Heart right ventricle (tissue), 16 donors: ENCODE data around the gene CYREN. TPM values are rescaled to one million over a fixed set of nuclear protein-coding genes. Genes with fewer than 3 reads are reported as not detected.

Source experiments
- ATAC-seq, 8 donors: fragments of 200-7000 bp; cut with Tn5 transposase; one replicate each; pipeline ENCODE4 v1.9.1; 2020; ENCODE audit warnings: mild to moderate bottlenecking in 8 of 8, moderate library complexity in 8 of 8, moderate number of reproducible peaks in 1 of 8
- DNase-seq, 2 donors: peaks; one replicate each; pipeline ENCODE4 v3.0.0-alpha.2; 2020
- H3K27ac ChIP-seq, 10 donors: fragments of 200-600 bp; sonication (generic) in 2 of 10; one replicate each; pipeline versions ENCODE4 v1.5.0 to v1.8.0; 2020 to 2022; ENCODE audit warnings: mild to moderate bottlenecking in 3 of 10
- H3K27me3 ChIP-seq, 7 donors: fragments of 200-600 bp; one replicate each; pipeline ENCODE4 v1.8.0; 2021 to 2022; ENCODE audit warnings: mild to moderate bottlenecking in 2 of 7
- H3K36me3 ChIP-seq, 9 donors: fragments of 200-600 bp; sonication (generic) in 1 of 9; one replicate each; pipeline versions ENCODE4 v1.5.0 to v1.8.0; 2020 to 2022; ENCODE audit warnings: mild to moderate bottlenecking in 2 of 9
- H3K4me1 ChIP-seq, 9 donors: fragments of 200-600 bp; sonication (generic) in 1 of 9; one replicate each; pipeline versions ENCODE4 v1.5.0 to v1.8.0; 2020 to 2022; ENCODE audit warnings: mild to moderate bottlenecking in 4 of 9
- H3K4me3 ChIP-seq, 10 donors: fragments of 200-600 bp; sonication (generic) in 2 of 10; one replicate each; pipeline versions ENCODE4 v1.5.0 to v1.8.0; 2020 to 2022; ENCODE audit warnings: mild to moderate bottlenecking in 7 of 10, moderate library complexity in 2 of 10
- H3K9me3 ChIP-seq, 11 donors: fragments of 200-600 bp in 10 of 11; sonication (generic) in 2 of 11; one replicate each; pipeline versions ENCODE4 v1.5.0 to v1.8.0; 2013 to 2022; ENCODE audit warnings: mild to moderate bottlenecking in 2 of 11, control low read depth in 1 of 11, moderate library complexity in 1 of 11
- CTCF ChIP-seq, 9 donors: fragments of 200-600 bp; sonication (generic) in 2 of 9; IDR thresholded peaks; one replicate each; pipeline versions ENCODE4 v1.5.0 to v1.8.0; 2021 to 2022; ENCODE audit warnings: antibody characterized with exemption in 9 of 9, mild to moderate bottlenecking in 5 of 9, moderate library complexity in 1 of 9
- WGBS, 2 donors: extraction: QIAGEN DNeasy Blood & Tissue Kit; methylation state at CpG; one replicate each; pipeline ENCODE4 v1.1.7; 2013; ENCODE audit warnings: inconsistent platforms in 1 of 2; 5-methylcytosine and 5-hydroxymethylcytosine counted together
- intact Hi-C, 10 donors: fragments of 100-400 bp; cut with DNase I; formaldehyde crosslinking; loops; one replicate each; pipeline versions ENCODE4 v1.11.1 to v1.14.2; 2022
- polyA plus RNA-seq, 2 donors: library from polyadenylated mRNA; stranded (reverse); fragments of 200-250 nt; gene quantifications; one replicate each; pipeline ENCODE4 v1.2.3, GENCODE V29; 2013
- total RNA-seq, 10 donors: library from RNA; stranded (reverse); fragmentation: NEBNext Ultra II Directional in 3 of 10; extraction: Animal tissue kit (Norgen Biotek cat#: 25700) in 3 of 10; gene quantifications; one replicate each; pipeline versions ENCODE4 v1.2.1 to v1.2.4, GENCODE V29; 2021 to 2023
- donor health status: Arrhythmogenic right ventricular cardiomyopathy.
- donor health status: ischemic (EF 13 %, LVEDD 7.1; RV severe dilation, severe dysfunction).
- donor health status: healthy with polysubstance abuse.
- donor health status: DM: no; HTN: yes; CAD: no.
- donor health status: DM: no; HTN: no; CAD: no.
- donor health status: ischemic (EF 25% LVEDD 6.9; RV normal size, moderate dysfunction).
- donor health status: ischemic (EF 25% LVEDD 5.7; RV mildly dilated, moderate dysfunction).
- donor health status: healthy.
- donor health status: DM: yes; HTN: yes; CAD: no.
- donor health status: Ischemic cardiomyopathy.
- donor health status: ischemic (EF 35%, LVEDD 5.7; RV mildly dilated, moderate dysfunction).
- donor health status: nonischemic (EF 11% LVEDD 7.7; RV severe dilation, severe dysfunction).
- donor health status: DM: yes; HTN: yes; CAD: no.
- donor health status: PGD.
- donor health status: ischemic (EF 29% LVEDD 5.4; RV normal size, mild dysfunction).
- donor health status: nonischemic (EF 23%, LVEDD 6.1; RV moderate dilation, normal function).

The CYREN gene
- total and polyA plus RNA-seq, 12 donors: 16.0 to 33.3 (median 22.6) TPM

- Histone ChIP-seq H3K27ac (no peak overlapping the region), H3K27me3 (no peaks in the 10 kb centered on the region), H3K4me1 (peaks cover 0 to 33% (median 11%) of the 10 kb centered on the region in 9 donors), H3K9me3 (no peaks in the 10 kb centered on the region), H3K36me3 (peaks cover 0 to 64% (median 19%) of the 10 kb centered on the region in 9 donors), H3K4me3 (no peak overlapping the region)
- no peak for DNase-seq
- no peak for ATAC-seq
- intact Hi-C loops: no loop called here
- TF ChIP-seq CTCF (IDR thresholded peaks at IDR 0.05): no peak
- 90 to 93% methylated on average over 7 of the region's 7 CpGs for WGBS, 2 donors
Observed at GRCh38 chr7:135206941-135207391, 36.5 kb upstream of the CYREN start.

GRCh38 chr7:135205850-135206249, 35.3 kb upstream of the CYREN start:
- Histone ChIP-seq H3K9me3 (no peaks in the 10 kb centered on the region), H3K36me3 (peaks cover 0 to 75% (median 19%) of the 10 kb centered on the region in 9 donors), H3K4me1 (peaks cover 0 to 33% (median 14%) of the 10 kb centered on the region in 9 donors), H3K4me3 (no peak overlapping the region), H3K27ac (no peak overlapping the region), H3K27me3 (no peaks in the 10 kb centered on the region)
- 96 to 98% methylated on average over 8 of the region's 8 CpGs for WGBS, 2 donors
- intact Hi-C loops: no loop called here
- no peak for TF ChIP-seq CTCF (IDR thresholded peaks at IDR 0.05)
- ATAC-seq: no peak
- DNase-seq: no peak

GRCh38 chr7:135204876-135205275, 34.4 kb upstream of the CYREN start:
- Histone ChIP-seq H3K4me1 (peaks cover 0 to 29% (median 10%) of the 10 kb centered on the region in 9 donors), H3K36me3 (peaks cover 0 to 85% (median 19%) of the 10 kb centered on the region in 9 donors)
- no peak for ATAC-seq

GRCh38 chr7:135204341-135204749, 33.8 kb upstream of the CYREN start:
- WGBS, 2 donors: 77 to 80% methylated on average over 6 of the region's 6 CpGs
- H3K9me3 ChIP-seq: no peaks in the 10 kb centered on the region
- no peak overlapping the region for H3K4me3 ChIP-seq
- intact Hi-C loops: no loop called here
- ATAC-seq (peak in 3 of 8 donors; percentile 10 to 37 (median 14)), DNase-seq (no peak)
- no peaks in the 10 kb centered on the region for H3K27me3 ChIP-seq
- H3K27ac ChIP-seq: no peak overlapping the region
- H3K36me3 ChIP-seq: peaks cover 0 to 90% (median 19%) of the 10 kb centered on the region in 9 donors
- no peak for TF ChIP-seq CTCF (IDR thresholded peaks at IDR 0.05)
- H3K4me1 ChIP-seq: peaks cover 0 to 27% (median 7%) of the 10 kb centered on the region in 9 donors

More at GRCh38 chr7:135204876-135205275, 34.4 kb upstream of the CYREN start:
- intact Hi-C loops: no loop called here
- 91% methylated on average over 5 of the region's 5 CpGs for WGBS, 2 donors
- Histone ChIP-seq H3K27me3 (no peaks in the 10 kb centered on the region), H3K9me3 (no peaks in the 10 kb centered on the region), H3K4me3 (no peak overlapping the region), H3K27ac (no peak overlapping the region)
- TF ChIP-seq CTCF (IDR thresholded peaks at IDR 0.05): no peak
- DNase-seq: no peak
